ENCODE measurements around the gene TSPAN9.

Gene TSPAN9

GRCh38 chr12:3219233-3219632 is 142.1 kb downstream of the TSPAN9 start:
- no peak for DNase-seq
- in situ Hi-C loops (cut with HindIII; ENCODE audit: low pct_ligation_motif_present, low sequenced_read_pairs): no loop called here
- no peaks in the 10 kb centered on the region for H3K27me3 ChIP-seq (replicated peaks)
- no peak for TF ChIP-seq CTCF (IDR thresholded peaks at IDR 0.05; ENCODE audit: low read depth, low read length, missing control alignments)
- H3K4me3 ChIP-seq (ENCODE audit: low read depth, low read length): no peak overlapping the region
- peak overlapping the region; percentile 70 for H3K27ac ChIP-seq
- no peaks in the 10 kb centered on the region for H3K36me3 ChIP-seq (replicated peaks)

- Histone ChIP-seq H3K27ac (no peak overlapping the region), H3K4me3 (ENCODE audit: low read depth, low read length) (no peak overlapping the region), H3K27me3 (replicated peaks) (no peaks in the 10 kb centered on the region), H3K36me3 (replicated peaks) (no peaks in the 10 kb centered on the region)
- in situ Hi-C loops (cut with HindIII; ENCODE audit: low pct_ligation_motif_present, low sequenced_read_pairs): no loop called here
- TF ChIP-seq CTCF (IDR thresholded peaks at IDR 0.05; ENCODE audit: low read depth, low read length, missing control alignments): no peak
- no peak for DNase-seq
Observed at GRCh38 chr12:3220382-3221321, 143.5 kb downstream of the TSPAN9 start.

GRCh38 chr12:3222306-3222705 is 145.1 kb downstream of the TSPAN9 start:
- H3K27me3 ChIP-seq (replicated peaks): no peaks in the 10 kb centered on the region
- DNase-seq: no peak
- no peak overlapping the region for H3K27ac ChIP-seq
- no peak overlapping the region for H3K4me3 ChIP-seq (ENCODE audit: low read depth, low read length)
- no peaks in the 10 kb centered on the region for H3K36me3 ChIP-seq (replicated peaks)
- in situ Hi-C loops (cut with HindIII; ENCODE audit: low pct_ligation_motif_present, low sequenced_read_pairs): no loop called here
- no peak for TF ChIP-seq CTCF (IDR thresholded peaks at IDR 0.05; ENCODE audit: low read depth, low read length, missing control alignments)

GRCh38 chr12:3222979-3223378 is 145.8 kb downstream of the TSPAN9 start:
- no peak for DNase-seq
- Histone ChIP-seq H3K4me3 (ENCODE audit: low read depth, low read length) (no peak overlapping the region), H3K36me3 (replicated peaks) (no peaks in the 10 kb centered on the region), H3K27ac (no peak overlapping the region), H3K27me3 (replicated peaks) (no peaks in the 10 kb centered on the region)
- in situ Hi-C loops (cut with HindIII; ENCODE audit: low pct_ligation_motif_present, low sequenced_read_pairs): no loop called here
- no peak for TF ChIP-seq CTCF (IDR thresholded peaks at IDR 0.05; ENCODE audit: low read depth, low read length, missing control alignments)

GRCh38 chr12:3223601-3224529 is 146.7 kb downstream of the TSPAN9 start:
- Histone ChIP-seq H3K36me3 (replicated peaks) (no peaks in the 10 kb centered on the region), H3K27ac (no peak overlapping the region), H3K27me3 (replicated peaks) (no peaks in the 10 kb centered on the region), H3K4me3 (ENCODE audit: low read depth, low read length) (no peak overlapping the region)
- DNase-seq: no peak
- in situ Hi-C loops (cut with HindIII; ENCODE audit: low pct_ligation_motif_present, low sequenced_read_pairs): no loop called here
- TF ChIP-seq CTCF (IDR thresholded peaks at IDR 0.05; ENCODE audit: low read depth, low read length, missing control alignments): no peak

Measured in brain microvascular endothelial cell (primary cell).